IMR-90 (cell line): ENCODE measurements around the gene ZNF346. TPM values are rescaled to one million over a fixed set of nuclear protein-coding genes. Genes with fewer than 3 reads are reported as not detected.

Experiments
- ATAC-seq: fragments of 200-7000 bp; cut with Tn5 transposase; 2 replicates; pipeline ENCODE4 v1.9.1; 2020; ENCODE audit warnings: low read depth, mild to moderate bottlenecking, moderate library complexity
- BruUV-seq: library from RNA; stranded (reverse); fragments of 400-500 nt; replicated peaks from 2 replicates; lab custom pipeline; 2021; lab: Mats Ljungman, UMichigan
- CTCF ChIA-PET: fragments of 300-600 bp; formaldehyde crosslinking; extraction: SDS; loops from one replicate; lab custom pipeline; 2021; ENCODE audit warnings: antibody characterized with exemption; lab: Yijun Ruan, JAX
- POLR2A ChIA-PET: fragments of 300-600 bp; sonication (Branson Sonifier 250); formaldehyde crosslinking; loops from one replicate; lab custom pipeline; 2022; ENCODE audit warnings: antibody characterized with exemption; ENCODE audit not compliant: unreplicated experiment; lab: Charles Lee
- DNase-seq: peaks from one replicate; pipeline ENCODE4 v3.0.0; 2013
- H2AFZ ChIP-seq: replicated peaks from 2 replicates; pipeline ENCODE3; 2013; ENCODE audit warnings: low read length, mild to moderate bottlenecking; ENCODE audit not compliant: poor library complexity
- H2AK5ac ChIP-seq: 2 replicates; pipeline ENCODE4 v1.6.1; 2013; ENCODE audit warnings: low read depth, low read length, inconsistent platforms
- H2AK9ac ChIP-seq: replicated peaks from 2 replicates; pipeline ENCODE3; 2013; ENCODE audit warnings: mild to moderate bottlenecking, low read depth, low read length, moderate library complexity; ENCODE audit not compliant: poor library complexity
- H2BK120ac ChIP-seq: 2 replicates; pipeline ENCODE4 v1.6.1; 2013; ENCODE audit warnings: low read depth, low read length, inconsistent platforms
- H2BK15ac ChIP-seq: 3 replicates; pipeline ENCODE4 v1.6.1; 2013; ENCODE audit warnings: low read depth, low read length, inconsistent platforms
- H2BK20ac ChIP-seq: 2 replicates; pipeline ENCODE4 v1.6.1; 2013; ENCODE audit warnings: low read depth, mild to moderate bottlenecking, inconsistent platforms, low read length, moderate library complexity
- H2BK5ac ChIP-seq: 2 replicates; pipeline ENCODE4 v1.6.1; 2013; ENCODE audit warnings: mild to moderate bottlenecking, low read depth, low read length, inconsistent platforms; ENCODE audit not compliant: poor library complexity, severe bottlenecking
- H3K14ac ChIP-seq: replicated peaks from 2 replicates; pipeline ENCODE4 v1.6.1; 2013; ENCODE audit warnings: low read depth, low read length, inconsistent platforms
- H3K18ac ChIP-seq: 2 replicates; pipeline ENCODE4 v1.6.1; 2013; ENCODE audit warnings: low read depth, low read length, control low read depth
- H3K23ac ChIP-seq: 2 replicates; pipeline ENCODE4 v1.6.1; 2013; ENCODE audit warnings: low read depth, low read length, inconsistent platforms
- H3K27ac ChIP-seq: 2 replicates; pipeline ENCODE4 v1.5.1; 2013; ENCODE audit warnings: mild to moderate bottlenecking, control low read depth, low read length; ENCODE audit not compliant: insufficient read depth
- H3K27me3 ChIP-seq: 2 replicates; pipeline ENCODE4 v1.6.1; 2013; ENCODE audit warnings: low read length; ENCODE audit not compliant: control insufficient read depth, insufficient read depth
- H3K36me3 ChIP-seq: 2 replicates; pipeline ENCODE4 v1.6.1; 2013; ENCODE audit warnings: low read length, mixed read lengths; ENCODE audit not compliant: control insufficient read depth, insufficient read depth
- H3K4ac ChIP-seq: 2 replicates; pipeline ENCODE4 v1.6.1; 2013; ENCODE audit warnings: low read depth, low read length, inconsistent platforms
- H3K4me1 ChIP-seq: 2 replicates; pipeline ENCODE4 v1.6.1; 2013; ENCODE audit warnings: low read length, mixed read lengths; ENCODE audit not compliant: control insufficient read depth, insufficient read depth
- H3K4me2 ChIP-seq: 2 replicates; pipeline ENCODE4 v1.6.1; 2013; ENCODE audit warnings: low read depth, mild to moderate bottlenecking, control low read depth, low read length, moderate library complexity
- H3K4me3 ChIP-seq: 2 replicates; pipeline ENCODE4 v1.5.1; 2013; ENCODE audit warnings: low read depth, mild to moderate bottlenecking, control low read depth, low read length, moderate library complexity; ENCODE audit not compliant: insufficient read depth
- H3K56ac ChIP-seq: 2 replicates; pipeline ENCODE4 v1.6.1; 2013; ENCODE audit warnings: low read length, inconsistent platforms; ENCODE audit not compliant: insufficient read depth; ENCODE audit errors: extremely low read depth
- H3K79me1 ChIP-seq, 2 experiments: 2 replicates each; pipeline ENCODE4 v1.6.1; 2013; ENCODE audit warnings: low read length in 2 of 2, inconsistent platforms in 1 of 2, low read depth in 1 of 2
- H3K9ac ChIP-seq: 2 replicates; pipeline ENCODE4 v1.6.1; 2013; ENCODE audit warnings: low read depth, low read length, control low read depth
- H3K9me1 ChIP-seq: 2 replicates; pipeline ENCODE4 v1.6.1; 2013; ENCODE audit warnings: low read length, inconsistent platforms; ENCODE audit not compliant: insufficient read depth
- H3K9me3 ChIP-seq: 2 replicates; pipeline ENCODE4 v1.6.1; 2013; ENCODE audit warnings: low read length; ENCODE audit not compliant: control insufficient read depth, insufficient read depth
- H4K20me1 ChIP-seq: 2 replicates; pipeline ENCODE4 v1.6.1; 2013; ENCODE audit warnings: low read length, inconsistent platforms; ENCODE audit not compliant: insufficient read depth
- H4K5ac ChIP-seq: 2 replicates; pipeline ENCODE4 v1.6.1; 2013; ENCODE audit warnings: mild to moderate bottlenecking, low read depth, low read length, control low read depth
- H4K8ac ChIP-seq, 2 experiments: 2 replicates each; pipeline ENCODE4 v1.6.1; 2013; ENCODE audit warnings: low read depth in 2 of 2, low read length in 2 of 2, control low read depth in 1 of 2, inconsistent platforms in 1 of 2
- H4K91ac ChIP-seq: 2 replicates; pipeline ENCODE4 v1.6.1; 2013; ENCODE audit warnings: low read depth, low read length, inconsistent platforms; ENCODE audit not compliant: insufficient read depth
- CEBPB ChIP-seq: IDR thresholded peaks from 2 replicates; pipeline ENCODE4 v1.6.1; 2012; ENCODE audit warnings: low read depth, low read length, improper control_type of control experiment
- FOS ChIP-seq: fragments of 150-350 bp; IDR thresholded peaks from 2 replicates; pipeline ENCODE4 v1.6.1; 2016; ENCODE audit warnings: low read depth, low read length
- MAFK ChIP-seq: IDR thresholded peaks from 2 replicates; pipeline ENCODE4 v1.6.1; 2012; ENCODE audit warnings: low read depth, low read length, improper control_type of control experiment
- MAZ ChIP-seq: IDR thresholded peaks from 2 replicates; pipeline ENCODE4 v1.6.1; 2012; ENCODE audit warnings: low read depth, mild to moderate bottlenecking, low read length, improper control_type of control experiment, moderate library complexity, borderline replicate concordance
- MXI1 ChIP-seq: IDR thresholded peaks from 2 replicates; pipeline ENCODE4 v1.6.1; 2012; ENCODE audit warnings: low read depth, mild to moderate bottlenecking, low read length, moderate library complexity, borderline replicate concordance
- NFE2L2 ChIP-seq: fragments of 150-350 bp; IDR thresholded peaks from 2 replicates; pipeline ENCODE4 v1.6.1; 2016; ENCODE audit warnings: low read depth, mild to moderate bottlenecking, low read length
- POLR2A ChIP-seq: IDR thresholded peaks from 2 replicates; pipeline ENCODE4 v1.6.1; 2012; ENCODE audit warnings: mild to moderate bottlenecking, low read depth, low read length
- RAD21 ChIP-seq: IDR thresholded peaks from 2 replicates; pipeline ENCODE4 v1.6.1; 2012; ENCODE audit warnings: low read length, improper control_type of control experiment
- RCOR1 ChIP-seq: IDR thresholded peaks from 2 replicates; pipeline ENCODE4 v1.6.1; 2012; ENCODE audit warnings: mild to moderate bottlenecking, low read length, improper control_type of control experiment; ENCODE audit not compliant: insufficient replicate concordance
- SMC3 ChIP-seq: fragments of 150-350 bp; IDR thresholded peaks from 2 replicates; pipeline ENCODE4 v1.6.1; 2016; ENCODE audit warnings: low read depth, mild to moderate bottlenecking, antibody characterized with exemption, low read length, moderate library complexity
- WGBS, 2 experiments: methylation state at CpG; one replicate each; pipeline versions ENCODE4 v1.1.5 to v1.1.7; 2013; ENCODE audit warnings: missing lambda C conversion rate in 2 of 2; ENCODE audit not compliant: insufficient read length in 1 of 2; ENCODE audit errors: extremely low coverage in 2 of 2; 5-methylcytosine and 5-hydroxymethylcytosine counted together
- dilution Hi-C: fragments of 300-500 bp; cut with HindIII; formaldehyde crosslinking; loops from one replicate; pipeline ENCODE4 v1.14.3; 2018; ENCODE audit warnings: low sequenced_read_pairs; ENCODE audit not compliant: unreplicated experiment
- in situ Hi-C: fragments of 300-500 bp; cut with MboI; formaldehyde crosslinking; loops from 3 replicates; pipeline ENCODE4 v1.14.3; 2019; ENCODE audit warnings: low sequenced_read_pairs, inconsistent platforms, mixed read lengths
- intact Hi-C: fragments of 100-400 bp; cut with micrococcal nuclease; formaldehyde crosslinking; loops from 2 replicates; pipeline ENCODE4 v1.10.0; 2022
- polyA plus RNA-seq, 3 experiments: library from polyadenylated mRNA; depleted of rRNA; stranded (reverse); fragments of >200 nt; gene quantifications; 2 replicates each; pipeline ENCODE4 v1.2.3, GENCODE V29; 2012; ENCODE audit warnings: low replicate concordance in 1 of 3
- total RNA-seq: library from RNA; depleted of rRNA; stranded (reverse); fragments of >200 nt; gene quantifications from 2 replicates; pipeline ENCODE4 v1.2.3, GENCODE V29; 2012
- TF ChIP-seq, protein P1 (sequence below): conservative IDR thresholded peaks from 2 replicates; pipeline ENCODE4 v1.5.1; 2012; ENCODE audit warnings: mild to moderate bottlenecking, low read depth, low read length, improper control_type of control experiment

The ZNF346 gene
- total and polyA plus RNA-seq, 2 of the 4 experiments (the other 2 are of a cell fraction): 15.1 to 17.0 TPM

DNA sequence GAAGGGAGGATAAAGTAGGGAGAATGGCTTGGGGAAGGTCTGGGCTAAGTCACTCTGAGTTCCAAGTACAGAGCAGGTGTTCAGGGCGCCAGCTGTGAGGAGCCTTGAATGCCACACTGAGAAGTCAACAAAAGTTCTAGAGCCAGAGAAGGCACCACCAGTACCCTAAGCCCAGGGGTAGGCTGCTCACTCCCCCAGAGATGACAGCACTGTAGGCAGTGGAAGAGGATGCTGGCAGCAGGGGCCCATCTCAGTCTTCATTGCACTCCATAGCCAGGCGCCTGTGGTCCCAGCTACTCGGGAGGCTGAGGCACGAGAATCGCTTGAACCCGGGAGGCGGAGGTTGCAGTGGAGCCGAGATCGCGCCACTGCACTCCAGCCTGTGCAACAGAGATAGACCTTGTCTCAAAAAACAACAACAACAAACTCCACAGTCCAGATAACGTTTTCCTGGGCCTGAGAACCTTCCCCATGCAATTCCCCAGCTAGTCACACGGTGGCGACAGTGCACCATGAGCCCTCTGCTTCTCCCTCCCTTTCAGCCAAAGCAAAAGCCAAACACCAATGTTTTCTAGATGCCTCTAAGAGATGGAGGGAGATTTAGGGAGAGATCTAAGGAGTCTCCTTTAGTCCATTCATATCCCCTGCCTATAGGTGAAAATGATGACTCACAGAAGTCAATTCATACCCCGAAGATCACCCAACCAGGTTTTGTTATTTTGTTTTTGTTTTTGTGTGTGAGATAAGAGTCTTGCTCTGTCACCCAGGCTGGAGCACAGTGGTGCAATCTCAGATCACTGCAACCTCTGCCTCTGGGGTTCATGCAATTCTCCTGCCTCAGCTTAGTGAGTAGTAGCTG is 91.3 kb downstream of the ZNF346 start:
- dilution Hi-C loops (no loop called here), intact Hi-C loops (loop anchor here (1.0 to 10.0 kb wide), 4 partner anchors 161 to 387 kb away; no protein-coding TSS in a partner anchor), in situ Hi-C loops (loop anchor here (5.0 kb wide), 1 partner anchor 41 kb away; no protein-coding TSS in a partner anchor)
- no TSS peak for BruUV-seq
- Histone ChIP-seq H4K5ac (no peak overlapping the region), H3K27me3 (no peaks in the 10 kb centered on the region; the same call in 1 of the 2 replicates), H4K8ac (peak overlapping the region in 1 of 2 experiments; percentile 38; a peak in 1 of 4 replicates), H2BK120ac (no peak overlapping the region), H3K4me2 (no peak overlapping the region), H3K4me1 (no peaks in the 10 kb centered on the region; the same call in 1 of the 2 replicates), H3K27ac (no peak overlapping the region), H3K14ac (no peak overlapping the region), H3K4me3 (no peak overlapping the region), H3K23ac (no peak overlapping the region), H2AFZ (peak overlapping the region; percentile 76), H3K9ac (no peak overlapping the region), H3K9me3 (no peaks in the 10 kb centered on the region), H2BK20ac (no peak overlapping the region), H2BK5ac (no peak overlapping the region), H2AK5ac (no peak overlapping the region), H3K56ac (no peak overlapping the region), H2BK15ac (no peak overlapping the region), H4K20me1 (no peaks in the 10 kb centered on the region), H3K79me1 (no peaks in the 10 kb centered on the region), H3K18ac (no peak overlapping the region), H4K91ac (no peak overlapping the region), H3K9me1 (peaks cover 6% of the 10 kb centered on the region; the same call in 1 of the 2 replicates), H3K36me3 (no peaks in the 10 kb centered on the region), H3K4ac (no peak overlapping the region), H2AK9ac (peak overlapping the region; percentile 77)
- WGBS, 2 experiments: 0% methylated on average over 4 of the region's 14 CpGs; no CpG with 5 or more reads in 1 of the 2 experiments
- ChIA-PET CTCF (interaction anchor here (0.5 to 2.1 kb wide), 10 partner anchors 15 to 961 kb away, joined by 3 to 8 read pairs (median 4); no protein-coding TSS in a partner anchor), POLR2A (no interaction called here)
- TF ChIP-seq, protein P1, sequence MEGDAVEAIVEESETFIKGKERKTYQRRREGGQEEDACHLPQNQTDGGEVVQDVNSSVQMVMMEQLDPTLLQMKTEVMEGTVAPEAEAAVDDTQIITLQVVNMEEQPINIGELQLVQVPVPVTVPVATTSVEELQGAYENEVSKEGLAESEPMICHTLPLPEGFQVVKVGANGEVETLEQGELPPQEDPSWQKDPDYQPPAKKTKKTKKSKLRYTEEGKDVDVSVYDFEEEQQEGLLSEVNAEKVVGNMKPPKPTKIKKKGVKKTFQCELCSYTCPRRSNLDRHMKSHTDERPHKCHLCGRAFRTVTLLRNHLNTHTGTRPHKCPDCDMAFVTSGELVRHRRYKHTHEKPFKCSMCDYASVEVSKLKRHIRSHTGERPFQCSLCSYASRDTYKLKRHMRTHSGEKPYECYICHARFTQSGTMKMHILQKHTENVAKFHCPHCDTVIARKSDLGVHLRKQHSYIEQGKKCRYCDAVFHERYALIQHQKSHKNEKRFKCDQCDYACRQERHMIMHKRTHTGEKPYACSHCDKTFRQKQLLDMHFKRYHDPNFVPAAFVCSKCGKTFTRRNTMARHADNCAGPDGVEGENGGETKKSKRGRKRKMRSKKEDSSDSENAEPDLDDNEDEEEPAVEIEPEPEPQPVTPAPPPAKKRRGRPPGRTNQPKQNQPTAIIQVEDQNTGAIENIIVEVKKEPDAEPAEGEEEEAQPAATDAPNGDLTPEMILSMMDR: peak; percentile 98
- TF ChIP-seq MAZ (0 out of 2 replicates have a peak, but pooled peaks have one; percentile 52), SMC3 (peak; percentile 92), NFE2L2 (no peak), MXI1 (no peak), MAFK (no peak), RAD21 (peak; percentile 100), RCOR1 (no peak), CEBPB (0 out of 2 replicates have a peak, but pooled peaks have one; percentile 6), FOS (no peak), POLR2A (peak; percentile 49; the same call in 1 of the 2 replicates)
- ATAC-seq (peak; percentile 85), DNase-seq (peak; percentile 63)
